ENCODE measurements around the gene TACR2.
A peak's percentile ranks its signal among the peaks of the same experiment; 100 is the strongest.

TACR2 gene

DNA sequence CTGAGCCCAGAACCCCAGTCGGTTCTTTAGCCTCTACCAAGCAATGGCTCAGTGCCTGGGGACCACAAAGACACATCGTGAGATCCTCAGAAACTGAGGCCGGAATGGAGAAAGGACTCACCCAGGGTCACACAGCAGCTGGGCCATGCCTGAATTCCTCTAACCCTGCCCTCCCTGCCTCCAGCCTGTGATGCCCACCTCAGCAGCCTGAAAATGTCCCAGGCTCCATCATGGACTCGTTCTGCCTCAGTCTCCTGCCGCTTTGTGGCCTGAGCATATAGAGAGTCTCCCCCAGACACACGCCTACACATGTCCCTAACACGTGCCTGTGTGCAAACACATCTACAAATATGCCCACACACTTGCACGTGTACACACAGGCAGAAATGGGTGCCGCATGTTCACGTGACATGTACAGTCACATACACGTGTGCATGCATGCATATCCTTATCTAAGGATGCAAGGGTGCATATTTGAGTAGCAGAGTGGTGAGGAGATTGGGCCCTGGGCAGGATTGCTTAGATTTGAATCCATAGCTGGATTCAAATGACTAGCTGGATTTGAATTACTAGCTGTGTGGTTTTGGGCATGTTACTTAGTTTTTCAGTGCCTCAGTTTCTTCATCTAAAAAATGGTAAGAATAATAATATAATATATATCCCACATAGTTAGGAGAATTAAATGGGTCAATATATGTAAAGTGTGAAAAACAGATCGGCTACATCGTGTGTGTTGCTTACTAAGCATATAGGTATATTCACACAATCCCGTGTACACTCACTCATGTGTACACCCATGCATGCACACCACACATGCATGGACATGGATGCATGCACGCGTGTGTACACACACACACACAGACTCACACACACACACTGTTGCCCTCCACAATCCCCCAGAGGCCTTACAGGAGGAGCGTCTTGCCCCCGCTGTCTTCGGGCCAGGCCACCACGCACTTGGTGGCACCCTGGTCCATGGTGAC is 2.4 kb downstream of the TACR2 start:
- CTCF ChIA-PET, result no interaction called here

DNA sequence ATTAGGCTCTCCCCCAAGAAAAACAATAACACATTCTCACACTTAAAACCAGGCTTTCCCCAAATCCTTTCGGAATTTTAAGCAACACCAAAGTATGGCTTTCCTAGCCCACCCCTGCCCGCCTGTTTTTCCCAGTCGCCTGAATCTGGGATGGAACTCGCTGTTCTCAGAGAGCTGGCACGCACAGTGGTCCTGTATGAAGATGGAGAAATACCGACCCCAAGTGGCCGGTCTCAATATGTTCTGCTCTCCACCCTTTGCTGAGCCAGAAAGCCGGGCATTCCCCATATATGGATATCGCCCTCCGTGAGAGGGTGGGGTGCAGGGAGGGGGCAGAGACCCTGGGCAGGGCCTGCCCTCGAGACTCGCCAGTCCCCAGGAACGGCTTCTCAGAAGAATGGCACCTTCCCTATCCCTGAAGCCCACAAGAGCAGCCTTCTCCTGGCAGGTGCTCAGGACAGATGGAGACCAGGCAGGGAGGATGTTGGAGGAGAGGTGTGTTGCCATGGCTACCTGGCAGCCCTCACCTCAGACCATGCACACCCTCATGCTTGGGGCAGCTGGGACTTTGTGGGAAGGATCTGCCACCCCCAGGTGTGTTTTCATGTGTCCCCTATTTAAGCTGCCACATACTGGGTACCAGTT is 3.4 kb downstream of the TACR2 start:
- POLR2A ChIA-PET, result no interaction called here
- CTCF ChIA-PET, result interaction anchor here (1.2 kb wide), 1 partner anchor 197 kb away, joined by 3 read pairs; no protein-coding TSS in a partner anchor
- TF ChIP-seq ARNT (IDR thresholded peaks at IDR 0.05), result peak; percentile 40; the same call in 1 of the 2 replicates
- TF ChIP-seq TARDBP (IDR thresholded peaks at IDR 0.05), result no peak
- DNase-seq (ENCODE audit: extremely low spot score), result peak; percentile 69

More for the DNA sequence above, 2.4 kb downstream of the TACR2 start:
- POLR2A ChIA-PET, result no interaction called here
- no peak for DNase-seq (ENCODE audit: extremely low spot score)
- TF ChIP-seq ARNT (IDR thresholded peaks at IDR 0.05) (no peak), NFRKB (IDR thresholded peaks at IDR 0.05) (no peak), FOXK2 (IDR thresholded peaks at IDR 0.05) (no peak), BHLHE40 (IDR thresholded peaks at IDR 0.05; ENCODE audit: borderline replicate concordance) (no peak), HDGF (IDR thresholded peaks at IDR 0.05; ENCODE audit: borderline replicate concordance) (no peak), FOXA1 (IDR thresholded peaks at IDR 0.05) (no peak), ELF4 (IDR thresholded peaks at IDR 0.05) (no peak), TARDBP (IDR thresholded peaks at IDR 0.05) (no peak), LEF1 (IDR thresholded peaks at IDR 0.05; ENCODE audit: borderline replicate concordance) (no peak), CTBP1 (IDR thresholded peaks at IDR 0.05; ENCODE audit: borderline replicate concordance) (no peak), SUZ12 (IDR thresholded peaks at IDR 0.05) (no peak), L3MBTL2 (conservative IDR thresholded peaks at IDR 0.05) (no peak)
- TF ChIP-seq, protein P1, sequence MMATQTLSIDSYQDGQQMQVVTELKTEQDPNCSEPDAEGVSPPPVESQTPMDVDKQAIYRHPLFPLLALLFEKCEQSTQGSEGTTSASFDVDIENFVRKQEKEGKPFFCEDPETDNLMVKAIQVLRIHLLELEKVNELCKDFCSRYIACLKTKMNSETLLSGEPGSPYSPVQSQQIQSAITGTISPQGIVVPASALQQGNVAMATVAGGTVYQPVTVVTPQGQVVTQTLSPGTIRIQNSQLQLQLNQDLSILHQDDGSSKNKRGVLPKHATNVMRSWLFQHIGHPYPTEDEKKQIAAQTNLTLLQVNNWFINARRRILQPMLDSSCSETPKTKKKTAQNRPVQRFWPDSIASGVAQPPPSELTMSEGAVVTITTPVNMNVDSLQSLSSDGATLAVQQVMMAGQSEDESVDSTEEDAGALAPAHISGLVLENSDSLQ (IDR thresholded peaks at IDR 0.05), result no peak

DNA sequence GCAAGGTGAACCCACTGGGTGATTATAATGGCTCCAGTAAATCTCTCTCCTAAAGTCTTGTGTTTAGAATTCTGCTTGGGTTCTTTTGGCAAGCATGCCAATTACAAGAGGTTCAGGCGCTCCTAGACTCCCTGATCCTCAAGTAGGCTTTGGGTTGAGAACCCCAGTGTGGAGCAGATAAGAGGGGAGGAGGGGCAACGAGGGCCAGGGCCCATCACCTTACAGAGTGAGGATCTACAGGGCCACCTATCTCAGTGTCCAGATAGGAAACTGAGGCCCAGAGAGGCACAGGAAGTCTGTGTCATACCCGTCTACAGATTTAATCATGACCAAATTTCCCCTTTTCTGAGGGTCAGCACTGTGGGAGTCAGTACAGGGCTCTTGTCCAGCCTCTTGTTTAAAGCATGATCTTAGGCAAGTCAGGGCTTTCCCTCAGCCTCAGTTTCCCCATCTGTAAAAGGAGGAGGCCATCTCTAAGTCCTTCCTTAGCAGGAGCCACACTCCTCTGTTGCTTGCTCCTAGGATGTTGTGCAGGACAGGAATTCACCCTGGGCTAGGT is 4.4 kb downstream of the TACR2 start:
- no peak for TF ChIP-seq BHLHE40 (IDR thresholded peaks at IDR 0.05; ENCODE audit: borderline replicate concordance)
- TF ChIP-seq, protein P1 (IDR thresholded peaks at IDR 0.05), result no peak
- TF ChIP-seq FOXA1 (IDR thresholded peaks at IDR 0.05), result no peak
- TF ChIP-seq TARDBP (IDR thresholded peaks at IDR 0.05), result no peak
- no peak for TF ChIP-seq ZNF384 (IDR thresholded peaks at IDR 0.05)
- TF ChIP-seq SP1 (IDR thresholded peaks at IDR 0.05), result no peak
- TF ChIP-seq FOXM1 (IDR thresholded peaks at IDR 0.05; ENCODE audit: borderline replicate concordance), result no peak
- TF ChIP-seq CTBP1 (IDR thresholded peaks at IDR 0.05; ENCODE audit: borderline replicate concordance), result no peak
- no peak for TF ChIP-seq LEF1 (IDR thresholded peaks at IDR 0.05; ENCODE audit: borderline replicate concordance)
- no peak for TF ChIP-seq ELF4 (IDR thresholded peaks at IDR 0.05)
- TF ChIP-seq NFRKB (IDR thresholded peaks at IDR 0.05), result no peak
- no peak for TF ChIP-seq HDGF (IDR thresholded peaks at IDR 0.05; ENCODE audit: borderline replicate concordance)
- no peak for TF ChIP-seq ARNT (IDR thresholded peaks at IDR 0.05)
- no peak for TF ChIP-seq L3MBTL2 (conservative IDR thresholded peaks at IDR 0.05)
- TF ChIP-seq SUZ12 (IDR thresholded peaks at IDR 0.05), result no peak
- no peak for TF ChIP-seq FOXK2 (IDR thresholded peaks at IDR 0.05)
- DNase-seq (ENCODE audit: extremely low spot score), result no peak
- ChIA-PET POLR2A (no interaction called here), CTCF (interaction anchor here (1.2 to 1.3 kb wide), 2 partner anchors 103 to 196 kb away, joined by 3 to 4 read pairs; no protein-coding TSS in a partner anchor)

DNA sequence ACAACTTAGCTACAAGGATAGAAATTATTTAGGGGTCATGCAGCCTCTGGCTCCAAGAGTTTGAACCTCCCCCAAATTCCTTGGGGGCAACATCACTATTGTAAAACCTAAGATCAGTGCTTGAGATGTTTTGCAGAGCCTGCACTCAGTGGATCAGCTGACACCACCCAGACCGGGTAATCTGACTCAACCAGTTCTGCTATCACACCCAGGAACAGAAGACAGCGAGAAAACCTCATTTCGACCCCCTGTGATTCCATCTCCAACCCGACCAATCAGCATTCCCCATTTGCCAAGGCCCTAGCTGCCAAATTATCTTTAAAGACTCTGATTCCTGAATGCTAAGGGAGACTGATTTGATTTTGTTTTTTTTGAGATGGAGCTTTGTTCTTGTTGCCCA is 5.2 kb downstream of the TACR2 start:
- TF ChIP-seq SUZ12 (IDR thresholded peaks at IDR 0.05), result no peak
- no peak for TF ChIP-seq ELF4 (IDR thresholded peaks at IDR 0.05)
- TF ChIP-seq NFRKB (IDR thresholded peaks at IDR 0.05), result no peak
- no peak for TF ChIP-seq LEF1 (IDR thresholded peaks at IDR 0.05; ENCODE audit: borderline replicate concordance)
- TF ChIP-seq TARDBP (IDR thresholded peaks at IDR 0.05), result no peak
- TF ChIP-seq CTBP1 (IDR thresholded peaks at IDR 0.05; ENCODE audit: borderline replicate concordance), result no peak
- no peak for TF ChIP-seq FOXK2 (IDR thresholded peaks at IDR 0.05)
- TF ChIP-seq ARNT (IDR thresholded peaks at IDR 0.05), result no peak
- no peak for TF ChIP-seq FOXM1 (IDR thresholded peaks at IDR 0.05; ENCODE audit: borderline replicate concordance)
- TF ChIP-seq FOXA1 (IDR thresholded peaks at IDR 0.05), result no peak
- TF ChIP-seq ZNF384 (IDR thresholded peaks at IDR 0.05), result no peak
- TF ChIP-seq, protein P1 (IDR thresholded peaks at IDR 0.05), result no peak
- no peak for TF ChIP-seq HDGF (IDR thresholded peaks at IDR 0.05; ENCODE audit: borderline replicate concordance)
- TF ChIP-seq L3MBTL2 (conservative IDR thresholded peaks at IDR 0.05), result no peak
- no peak for TF ChIP-seq BHLHE40 (IDR thresholded peaks at IDR 0.05; ENCODE audit: borderline replicate concordance)
- TF ChIP-seq SP1 (IDR thresholded peaks at IDR 0.05), result no peak
- ChIA-PET POLR2A (no interaction called here), CTCF (interaction anchor here (1.3 kb wide), 1 partner anchor 104 kb away, joined by 4 read pairs; no protein-coding TSS in a partner anchor)
- no peak for DNase-seq (ENCODE audit: extremely low spot score)

DNA sequence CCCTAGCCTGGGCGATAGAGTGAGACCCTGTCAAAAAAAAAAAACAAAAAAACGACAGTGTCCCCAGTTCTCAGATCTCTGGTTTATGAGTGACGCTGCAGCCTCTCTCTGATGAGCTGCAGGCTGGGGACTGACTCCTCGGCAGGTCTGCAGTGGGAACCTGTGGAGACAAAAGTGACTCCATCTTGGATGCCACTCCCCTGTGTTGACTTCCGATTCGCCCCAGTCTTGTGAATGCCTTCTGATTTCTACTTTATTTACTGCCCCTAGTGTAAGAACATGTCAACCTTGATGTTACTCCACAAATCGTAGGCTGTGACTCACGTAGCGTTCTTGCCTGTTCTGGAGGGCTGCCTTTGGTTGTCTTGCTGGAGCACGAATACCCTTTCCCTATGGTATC is 6.2 kb downstream of the TACR2 start:
- ChIA-PET CTCF (interaction anchor here (0.6 to 1.5 kb wide), 2 partner anchors 164 to 172 kb away, joined by 3 read pairs; no protein-coding TSS in a partner anchor), POLR2A (no interaction called here)
- no peak for DNase-seq (ENCODE audit: extremely low spot score)
- TF ChIP-seq NFRKB (IDR thresholded peaks at IDR 0.05) (no peak), SUZ12 (IDR thresholded peaks at IDR 0.05) (no peak), TARDBP (IDR thresholded peaks at IDR 0.05) (no peak), CTBP1 (IDR thresholded peaks at IDR 0.05; ENCODE audit: borderline replicate concordance) (no peak), ARNT (IDR thresholded peaks at IDR 0.05) (no peak)
